Middle frontal gyrus (tissue), 1 donor: ENCODE measurements around the gene ATXN1.
"Not testable (repeated sequence)": the region's sequence is repeated elsewhere in the genome, so short reads cannot be mapped to it uniquely, and the experiment has no call there.

Experiments
- DNase-seq: peaks from one replicate; pipeline ENCODE4 v3.0.0-alpha.2; 2015; ENCODE audit warnings: low spot score; ENCODE audit errors: extremely low spot score

The ATXN1 gene

DNA sequence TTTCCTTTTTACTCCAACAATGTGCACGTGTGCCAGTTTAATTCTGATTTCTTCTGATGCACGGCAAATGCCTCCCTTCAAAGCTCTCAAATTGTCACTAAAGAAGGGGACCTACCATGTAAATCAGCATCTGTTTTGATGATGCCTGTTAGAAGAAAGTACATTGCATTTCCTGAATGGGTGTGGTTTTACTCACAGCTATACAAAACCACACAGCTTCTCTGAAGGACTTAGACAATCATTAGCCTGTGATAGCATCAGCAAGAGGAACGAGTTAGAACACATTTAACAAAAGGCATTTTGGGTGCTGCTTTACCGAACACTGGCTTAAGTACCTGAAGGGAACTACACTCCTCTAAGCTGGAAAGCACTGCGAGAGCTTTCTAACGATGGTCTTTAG is 109.4 kb downstream of the ATXN1 start:
- no peak for DNase-seq

DNA sequence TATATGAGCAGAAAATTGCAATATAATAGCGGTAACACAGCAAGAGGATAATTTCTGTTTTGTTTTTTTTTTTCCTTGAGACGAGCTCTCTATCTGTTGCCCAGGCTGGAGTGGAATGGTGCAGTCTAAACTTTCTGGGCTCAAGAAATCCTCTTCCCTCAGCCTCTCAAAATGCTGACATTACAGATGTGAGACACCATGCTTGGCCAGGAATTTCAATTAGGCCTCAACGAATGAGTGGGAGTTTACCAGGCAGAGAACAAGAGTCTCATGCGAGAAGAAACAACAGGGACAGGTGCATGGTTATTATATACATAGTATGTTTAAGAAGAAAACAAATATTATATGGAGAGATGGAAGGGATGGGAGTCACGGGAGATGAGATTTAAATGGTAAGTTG is 111.4 kb downstream of the ATXN1 start:
- no peak for DNase-seq

DNA sequence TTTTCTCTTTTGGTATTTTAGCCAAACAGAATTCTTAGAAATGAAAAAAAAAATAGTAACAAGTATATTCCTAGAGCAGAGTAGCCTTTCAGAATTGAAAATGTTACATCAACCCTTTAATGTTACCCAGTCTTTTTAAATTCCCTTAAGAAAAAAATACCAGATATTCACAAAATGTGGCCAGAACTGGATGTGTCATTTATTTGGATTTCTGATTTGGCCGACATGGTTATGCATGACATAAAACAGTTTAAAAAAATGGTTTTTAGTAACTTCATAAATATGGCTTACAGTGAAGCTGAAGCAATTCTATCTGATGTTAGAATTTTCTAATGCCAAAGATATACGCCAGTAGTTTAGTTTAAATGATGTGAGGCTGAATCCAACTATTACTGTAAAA is 112.0 kb downstream of the ATXN1 start:
- DNase-seq, result no peak

DNA sequence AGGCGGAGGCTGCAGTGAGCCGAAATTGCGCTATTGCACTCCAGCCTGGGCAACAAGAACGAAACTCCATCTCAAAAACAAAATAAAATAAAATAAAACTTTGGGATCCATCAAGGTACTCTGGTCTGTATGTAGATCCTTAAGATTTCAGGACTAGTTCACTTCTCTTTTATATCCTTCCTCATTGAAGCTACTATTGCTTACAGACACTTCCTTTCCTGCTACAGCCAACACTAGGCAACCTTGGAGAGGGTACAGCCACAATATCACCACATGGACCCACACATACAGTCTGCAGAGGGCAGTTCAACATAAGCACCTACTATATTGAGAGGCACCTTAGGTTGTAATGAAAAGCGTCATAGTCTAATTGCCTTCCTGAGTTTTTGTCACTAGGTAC is 113.3 kb downstream of the ATXN1 start:
- no peak for DNase-seq

DNA sequence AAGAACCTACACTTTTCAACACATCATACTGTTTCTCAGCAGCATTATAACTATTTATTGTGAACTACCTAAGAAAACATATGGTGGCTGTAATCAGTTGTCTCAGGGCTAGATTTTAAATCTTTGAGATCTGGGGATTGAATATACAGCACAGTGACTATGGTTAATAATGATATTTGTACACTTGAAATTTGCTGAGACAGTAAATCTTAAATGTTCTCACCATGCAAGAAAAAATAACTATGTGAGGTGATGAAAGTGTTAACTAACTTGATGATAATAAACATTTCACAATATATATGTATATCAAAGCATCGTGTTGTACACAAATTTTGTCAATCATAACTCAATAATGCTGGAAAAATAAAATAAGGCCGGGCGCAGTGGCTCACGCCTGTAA is 113.8 kb downstream of the ATXN1 start:
- DNase-seq, result no peak

DNA sequence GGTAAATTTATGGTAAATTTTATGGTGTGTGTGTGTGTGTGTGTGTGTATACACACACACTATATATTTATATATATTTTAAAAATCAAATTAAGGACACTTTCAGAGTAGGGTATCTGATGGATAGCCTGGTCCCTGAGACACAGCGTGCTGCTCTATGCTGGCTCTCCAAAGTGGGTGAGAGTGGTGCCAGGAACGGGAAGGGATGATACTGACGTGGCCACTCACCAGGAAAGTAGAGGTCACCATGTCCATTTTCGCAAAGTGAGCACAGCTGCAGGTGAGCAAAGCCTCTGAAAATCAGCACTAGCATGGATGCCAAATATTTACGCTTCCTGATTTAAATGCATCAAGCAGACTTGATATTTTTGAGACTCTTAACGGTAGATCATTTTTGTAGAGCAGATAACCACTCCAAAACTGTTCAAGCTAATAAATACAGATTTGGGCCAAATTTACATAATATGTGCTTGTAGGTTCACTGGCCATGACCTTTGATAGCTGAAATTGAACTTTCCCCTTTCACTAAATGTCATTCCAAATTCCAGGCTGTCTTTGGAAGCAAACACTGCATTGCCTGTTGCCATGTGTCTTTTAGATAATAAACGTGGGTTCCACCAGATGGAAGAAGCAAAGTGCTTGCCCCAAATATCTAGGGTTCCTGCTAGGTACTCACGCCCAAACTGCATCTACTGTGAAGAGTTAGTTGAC is 116.6 kb downstream of the ATXN1 start:
- DNase-seq, result no peak

DNA sequence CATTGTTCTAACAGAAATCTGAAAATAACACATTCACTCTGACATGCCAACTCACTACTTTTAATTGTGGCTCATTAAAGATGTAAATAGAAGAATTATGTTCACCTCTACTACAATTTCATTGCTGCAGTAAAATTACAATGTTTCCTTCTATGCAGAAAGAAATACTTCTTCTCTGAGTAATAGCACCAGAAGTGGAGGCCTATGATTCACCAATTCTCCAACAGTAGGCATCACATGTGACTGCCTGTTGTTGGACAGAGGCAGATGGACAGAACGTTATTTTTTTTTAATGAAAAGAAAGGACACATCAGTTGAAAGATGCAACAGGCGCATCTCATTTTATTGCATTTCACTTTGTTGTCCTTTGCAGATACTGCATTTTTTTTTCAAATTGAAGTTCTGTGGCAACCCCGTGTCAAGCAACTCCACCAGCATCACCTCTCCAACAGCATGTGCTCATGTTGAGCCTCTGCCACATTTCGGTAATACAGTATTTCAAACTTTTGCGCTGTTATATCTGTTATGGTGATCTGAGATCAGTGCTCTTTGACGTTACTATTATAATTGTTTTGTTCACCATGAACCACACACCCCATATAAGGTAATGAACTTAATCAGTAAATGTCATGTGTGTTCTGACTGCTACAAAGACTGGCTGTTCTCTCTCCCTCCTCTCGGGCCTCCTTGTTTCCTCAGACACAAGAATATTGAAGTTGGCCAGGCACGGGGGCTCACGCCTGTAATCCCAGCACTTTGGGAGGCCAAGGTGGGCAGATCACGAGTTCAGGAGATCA is 121.4 kb downstream of the ATXN1 start:
- DNase-seq, result no peak

DNA sequence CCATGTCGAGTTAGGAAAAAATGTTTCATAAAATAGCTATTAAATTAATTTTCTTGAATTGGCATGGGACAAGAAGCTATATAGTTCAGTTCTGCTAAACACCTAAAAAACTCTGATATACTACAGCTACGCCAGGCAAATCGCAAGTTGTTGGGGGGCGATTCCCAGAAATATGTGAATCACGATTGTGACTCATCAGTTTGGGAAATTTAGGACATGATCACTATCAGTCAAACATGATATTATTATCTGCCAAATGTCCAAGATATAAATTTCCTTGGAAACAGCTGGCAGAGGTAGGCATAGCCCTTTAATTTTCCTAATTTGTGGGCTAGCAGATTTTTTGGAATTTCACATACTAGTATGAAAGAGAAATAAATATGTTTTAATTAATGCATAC is 123.6 kb downstream of the ATXN1 start:
- no peak for DNase-seq

DNA sequence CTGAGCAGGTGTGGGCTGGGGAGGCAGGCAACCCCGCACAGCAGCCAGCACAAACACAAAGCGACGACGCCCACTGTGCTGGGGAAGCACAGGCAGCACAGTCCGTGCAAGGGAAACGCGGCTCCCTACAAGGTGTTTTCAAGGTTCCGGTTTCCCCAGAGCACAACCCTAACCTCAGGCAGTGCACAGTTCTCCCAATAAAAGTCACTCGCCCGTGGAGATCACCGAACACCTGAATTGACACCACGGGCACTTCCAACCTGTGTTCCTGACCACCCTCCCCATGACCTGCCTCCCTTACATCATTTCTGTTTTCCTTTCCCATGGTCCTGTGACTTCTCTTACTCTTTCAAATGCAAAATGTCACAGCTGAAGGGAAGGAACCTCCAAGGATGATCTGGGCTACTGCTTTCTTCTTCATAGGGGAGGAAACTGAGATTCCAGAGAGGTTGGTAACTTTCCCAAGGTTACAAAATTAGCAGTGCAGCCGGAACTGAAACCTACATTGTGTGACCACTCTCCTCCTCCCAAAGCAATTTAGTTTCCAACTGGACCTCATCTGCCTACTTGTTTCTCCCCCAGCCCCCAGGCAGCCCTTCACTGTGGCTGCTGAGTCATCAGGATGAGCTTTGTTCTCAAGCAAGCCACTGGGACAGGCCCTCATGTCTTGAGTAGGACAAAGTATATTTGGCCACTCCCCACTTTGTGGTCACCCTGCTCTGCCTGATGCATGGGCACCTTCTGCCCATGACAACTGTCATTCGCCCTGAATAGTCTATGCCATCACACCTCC is 125.3 kb downstream of the ATXN1 start:
- no peak for DNase-seq

DNA sequence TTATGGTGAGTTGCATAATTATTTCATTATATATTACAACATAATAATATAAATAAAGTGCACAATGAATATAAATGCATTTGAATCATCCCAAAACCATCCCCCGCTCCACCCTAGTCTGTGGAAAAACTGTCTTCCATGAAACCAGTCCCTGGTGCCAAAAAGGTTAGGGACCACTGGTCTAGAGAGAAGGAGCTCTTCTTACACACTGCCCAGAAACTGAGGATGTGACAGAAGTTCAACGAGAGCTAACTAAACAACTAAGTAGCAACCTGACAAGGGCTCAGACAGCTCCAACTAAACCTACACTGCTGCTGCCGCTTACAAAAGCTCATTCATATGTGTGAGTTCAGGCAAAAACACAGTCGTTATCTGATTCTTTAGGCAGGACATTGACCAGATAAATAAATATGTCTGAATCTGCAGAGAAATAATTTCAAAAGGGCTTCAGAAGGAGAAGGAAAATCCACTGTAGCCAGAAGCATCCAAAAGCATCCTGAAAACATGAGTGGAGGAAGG is 125.9 kb downstream of the ATXN1 start:
- no peak for DNase-seq

DNA sequence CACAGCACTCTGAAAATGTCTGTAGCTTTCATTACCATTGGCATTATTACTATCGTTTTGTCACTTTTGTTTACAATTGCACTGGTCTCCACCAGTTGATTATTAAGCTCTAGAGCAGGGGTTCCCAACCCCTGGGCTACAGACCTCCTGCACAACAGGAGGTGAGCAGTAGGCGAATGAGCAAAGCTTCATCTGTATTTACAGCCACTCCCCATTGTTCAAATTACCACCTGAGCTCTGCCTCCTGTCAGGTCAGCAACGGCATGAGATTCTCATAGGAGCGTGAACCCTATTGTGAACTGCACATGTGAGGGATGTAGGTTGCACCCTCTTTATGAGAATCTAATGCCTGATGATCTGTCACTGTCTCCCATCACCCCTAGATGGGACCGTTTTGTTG is 126.4 kb downstream of the ATXN1 start:
- DNase-seq, result no peak

DNA sequence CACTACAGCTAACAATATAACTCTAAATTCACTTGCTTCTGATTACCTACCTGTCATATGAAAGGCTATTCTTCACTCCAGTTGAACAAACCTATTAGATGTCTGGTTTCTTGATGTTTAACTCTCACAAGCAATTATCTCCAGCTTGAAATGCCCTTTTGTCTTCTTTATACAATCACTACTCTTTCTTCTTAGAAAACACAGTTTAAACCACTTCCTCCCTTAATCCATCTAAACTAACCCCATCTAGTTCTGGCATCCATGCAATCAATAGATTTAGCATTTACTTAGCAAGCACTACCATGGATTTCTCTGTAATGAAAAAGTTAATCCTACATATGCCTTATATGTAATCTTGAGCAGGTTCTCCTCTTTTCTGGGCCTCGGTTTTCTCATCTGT is 127.3 kb downstream of the ATXN1 start:
- no peak for DNase-seq

DNA sequence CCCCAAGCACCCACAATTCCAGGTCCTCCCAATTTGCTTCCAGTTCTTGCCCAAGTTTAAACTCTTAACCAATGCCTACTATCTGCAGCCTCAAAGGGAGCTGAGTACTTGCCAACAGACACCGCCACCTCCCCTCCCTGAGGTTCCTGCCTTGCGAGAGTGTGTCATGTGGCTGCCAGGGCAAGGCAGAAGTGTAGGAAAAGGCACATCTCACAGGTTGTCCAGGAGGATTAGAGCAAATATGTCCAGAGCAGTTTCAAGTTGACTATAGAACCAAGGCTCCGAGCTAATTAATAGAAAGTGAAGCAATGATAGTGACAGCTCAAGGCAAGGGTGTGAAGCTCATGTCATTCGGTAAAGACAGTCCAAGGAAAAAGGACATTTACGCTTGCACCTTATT is 127.8 kb downstream of the ATXN1 start:
- no peak for DNase-seq

DNA sequence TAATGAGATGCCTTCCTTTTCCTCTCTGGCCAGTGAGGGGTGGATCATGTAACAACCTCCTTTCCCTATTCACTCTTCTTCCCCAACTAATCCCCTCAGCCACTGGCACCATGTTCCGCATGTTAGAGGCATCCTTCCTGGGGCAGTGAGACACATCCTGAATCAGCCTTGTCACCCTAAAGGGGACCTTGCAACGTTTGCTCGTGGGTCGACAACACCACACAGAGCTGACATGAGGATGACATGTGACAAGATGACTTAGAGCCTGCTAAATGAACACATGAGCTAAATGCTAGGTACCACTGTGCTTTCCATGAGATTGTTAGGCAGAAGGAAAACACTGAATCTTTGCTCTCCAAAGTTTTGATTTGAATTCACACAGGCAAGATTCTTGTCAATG is 129.2 kb downstream of the ATXN1 start:
- DNase-seq, result no peak

DNA sequence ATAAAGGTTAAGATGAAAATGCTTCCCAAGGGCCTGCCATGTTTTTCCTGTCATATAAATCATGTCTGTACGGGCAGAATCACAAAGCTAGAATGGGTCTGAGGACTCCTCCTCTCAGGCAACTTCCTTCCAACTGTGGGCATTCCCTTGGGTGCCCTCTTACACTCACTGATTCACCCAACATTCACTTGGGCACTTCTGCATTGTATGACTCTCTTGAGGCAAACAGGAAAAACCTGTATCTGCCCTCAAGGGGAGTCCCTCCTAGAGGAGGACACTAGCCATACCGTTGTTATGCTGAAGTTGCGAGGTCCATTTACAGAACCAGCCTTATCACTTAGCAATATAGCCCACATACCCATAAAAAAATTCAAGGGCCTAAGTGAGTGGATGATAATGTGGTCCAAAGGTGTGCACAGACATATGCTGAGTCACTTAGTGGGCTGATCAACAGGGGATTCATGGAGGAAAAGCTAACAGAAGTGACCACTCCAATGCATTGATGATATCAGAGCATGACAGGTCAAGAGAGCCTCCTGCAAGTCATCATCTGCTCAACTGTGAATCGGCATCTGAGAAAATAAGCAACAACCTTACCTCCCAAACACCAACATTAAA is 131.1 kb downstream of the ATXN1 start:
- DNase-seq, result no peak

DNA sequence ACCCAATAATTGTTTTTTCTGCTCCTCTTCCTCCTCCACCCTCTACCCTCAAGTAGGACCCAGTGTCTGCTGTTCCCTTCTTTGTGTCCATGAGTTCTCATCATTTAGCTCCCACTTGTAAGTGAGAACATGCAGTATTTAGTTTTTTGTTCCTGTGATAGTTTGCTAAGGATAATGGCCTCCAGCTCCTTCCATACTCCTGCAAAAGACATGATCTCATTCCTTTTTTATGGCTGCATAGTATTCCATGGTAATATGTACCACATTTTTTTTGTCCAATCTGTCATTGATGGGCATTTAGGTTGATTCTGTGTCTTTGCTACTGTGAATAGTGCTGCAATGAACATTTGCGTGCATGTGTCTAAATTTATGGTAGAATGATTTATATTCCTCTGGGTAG is 132.7 kb downstream of the ATXN1 start:
- not testable (repeated sequence) for DNase-seq

DNA sequence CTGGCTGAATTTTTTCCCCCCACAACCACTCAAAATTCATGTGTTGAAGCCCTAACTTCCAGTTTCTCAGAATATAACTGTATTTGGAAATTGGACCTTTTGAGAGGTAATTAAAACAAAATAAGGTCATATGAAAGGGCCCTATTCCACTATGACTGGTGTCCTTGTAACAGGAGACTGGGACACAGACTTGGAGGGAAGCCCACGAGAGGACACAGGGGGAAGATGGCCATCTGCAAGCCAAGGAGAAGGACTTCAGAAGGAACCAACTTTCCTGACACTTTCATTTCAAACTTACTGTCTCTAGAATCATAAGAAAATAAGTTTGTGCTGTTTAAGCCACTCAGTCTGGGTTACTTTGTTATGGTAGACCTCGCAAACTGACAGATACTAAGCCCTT is 134.6 kb downstream of the ATXN1 start:
- DNase-seq, result no peak

DNA sequence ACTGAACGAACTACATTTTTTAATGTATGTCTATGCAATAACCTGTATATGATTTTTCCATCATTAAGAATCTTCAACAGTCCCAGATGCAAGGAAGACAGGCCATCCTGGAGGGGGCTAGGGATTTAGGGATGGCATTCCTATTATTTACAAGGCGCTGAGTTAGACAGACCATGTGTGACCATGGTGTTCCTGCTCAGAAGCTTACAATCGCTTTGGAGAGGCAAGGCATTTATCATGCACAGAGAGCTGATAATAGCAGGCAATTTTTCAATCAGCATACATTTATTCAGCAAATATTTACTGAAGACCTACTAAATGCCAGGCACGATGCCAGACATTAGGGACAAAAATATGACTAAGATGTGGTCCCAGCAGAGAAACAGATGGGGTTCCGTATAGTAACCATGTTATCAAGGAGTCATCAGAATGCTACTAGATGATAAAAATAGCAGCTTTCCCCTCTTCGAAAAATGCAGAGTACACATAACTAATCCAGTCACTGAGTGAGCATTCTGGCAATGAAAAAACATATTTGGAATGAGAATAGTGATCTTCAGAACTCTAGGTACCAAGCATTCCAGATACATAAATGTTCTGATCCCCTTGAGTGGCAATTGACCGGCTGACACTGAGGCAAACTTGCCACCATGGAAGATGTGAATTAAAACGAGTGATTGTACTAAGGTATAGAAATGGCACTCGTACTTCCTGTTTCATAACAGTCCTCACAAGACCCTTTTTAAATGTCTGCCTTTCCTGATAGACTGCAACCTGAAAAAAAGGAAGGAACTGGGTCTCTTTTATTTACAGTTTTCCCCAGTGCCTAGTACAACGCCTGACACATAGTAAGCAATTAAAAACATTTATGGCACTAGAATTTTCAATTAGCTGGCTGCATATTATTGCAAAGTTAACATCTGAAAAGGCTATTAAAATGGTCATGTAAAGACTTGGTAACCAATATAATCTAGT is 135.7 kb downstream of the ATXN1 start:
- DNase-seq, result no peak

DNA sequence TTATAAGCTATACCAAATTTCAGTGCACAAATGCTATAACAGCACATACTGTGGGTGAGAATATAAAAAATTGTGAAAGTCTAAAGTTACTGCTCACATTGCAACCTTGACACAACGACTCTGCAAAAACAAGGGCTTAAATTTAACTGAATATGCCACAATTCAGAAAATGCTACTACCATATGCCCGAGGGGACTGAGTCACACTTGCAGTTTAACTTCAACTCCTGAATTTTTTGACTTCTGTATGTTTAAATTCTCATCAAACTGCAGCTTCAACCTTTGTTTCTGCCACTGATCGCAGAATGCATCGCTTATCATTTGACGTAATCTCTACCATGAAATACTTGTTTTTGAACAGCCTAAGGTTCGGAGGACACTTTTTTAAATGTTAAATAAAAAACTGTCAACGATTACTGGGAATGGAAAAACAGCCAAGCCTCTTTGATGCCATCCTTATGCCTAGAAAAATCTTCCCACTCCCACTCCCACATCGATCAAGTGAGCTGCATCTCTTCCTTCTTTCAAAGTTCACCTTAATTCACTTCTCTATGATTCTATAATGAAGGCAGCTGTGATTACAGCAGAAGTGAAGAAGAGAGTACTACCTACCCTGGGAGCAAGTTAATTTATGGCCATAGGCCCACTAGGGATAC is 136.5 kb downstream of the ATXN1 start:
- DNase-seq, result no peak

DNA sequence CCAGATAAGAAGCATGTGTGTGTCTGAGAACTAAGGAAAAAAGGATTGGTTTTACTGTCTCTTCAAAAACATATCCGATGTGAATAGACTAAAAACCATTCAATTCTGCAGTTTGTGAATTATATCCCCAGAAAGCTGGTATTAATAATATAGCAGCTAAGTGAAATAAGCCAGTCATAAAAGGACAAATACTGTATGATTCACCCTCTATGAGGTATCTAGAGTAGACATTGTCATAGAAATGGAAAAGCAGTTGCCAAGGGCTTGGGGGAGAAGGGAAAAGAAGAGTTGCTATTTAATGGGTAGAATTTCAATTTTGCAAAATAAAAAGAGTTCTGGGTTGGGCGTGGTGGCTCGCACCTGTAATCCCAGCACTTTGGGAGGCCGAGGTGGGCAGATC is 137.5 kb downstream of the ATXN1 start:
- no peak for DNase-seq
